Activated naive CD8-positive, alpha-beta T cell treated with anti-CD3 and anti-CD28 coated beads, Interleukin-2, amount 50 U/mL, for 16 hours (primary cell): ENCODE data around the gene C9orf50.
A peak's percentile ranks its signal among the peaks of the same experiment; 100 is the strongest.
"Not testable (repeated sequence)": the region's sequence is repeated elsewhere in the genome, so short reads cannot be mapped to it uniquely, and the experiment has no call there.

ENCODE experiments used
- DNase-seq: peaks from one replicate; pipeline ENCODE4 v3.0.0-alpha.2; 2020; ENCODE audit warnings: low read depth, low spot score

Gene C9orf50

GRCh38 chr9:129610473-129611306, 10.2 kb downstream of the C9orf50 start:
- peak; percentile 29 for DNase-seq

DNA sequence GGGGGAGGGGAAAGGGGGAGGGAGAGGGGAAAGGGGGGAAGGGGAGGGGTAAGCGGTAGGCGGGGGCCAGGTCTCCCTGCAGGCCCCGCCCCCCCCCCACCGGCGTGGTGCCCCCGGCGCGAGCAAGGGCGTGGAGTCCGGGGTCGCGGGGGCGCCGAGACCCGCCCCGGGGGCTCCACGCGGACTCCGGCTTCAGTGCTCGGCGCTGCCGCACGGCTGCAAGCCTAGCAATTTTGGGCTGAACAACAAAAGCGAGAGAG, 10.8 kb downstream of the C9orf50 start:
- DNase-seq = no peak

DNA sequence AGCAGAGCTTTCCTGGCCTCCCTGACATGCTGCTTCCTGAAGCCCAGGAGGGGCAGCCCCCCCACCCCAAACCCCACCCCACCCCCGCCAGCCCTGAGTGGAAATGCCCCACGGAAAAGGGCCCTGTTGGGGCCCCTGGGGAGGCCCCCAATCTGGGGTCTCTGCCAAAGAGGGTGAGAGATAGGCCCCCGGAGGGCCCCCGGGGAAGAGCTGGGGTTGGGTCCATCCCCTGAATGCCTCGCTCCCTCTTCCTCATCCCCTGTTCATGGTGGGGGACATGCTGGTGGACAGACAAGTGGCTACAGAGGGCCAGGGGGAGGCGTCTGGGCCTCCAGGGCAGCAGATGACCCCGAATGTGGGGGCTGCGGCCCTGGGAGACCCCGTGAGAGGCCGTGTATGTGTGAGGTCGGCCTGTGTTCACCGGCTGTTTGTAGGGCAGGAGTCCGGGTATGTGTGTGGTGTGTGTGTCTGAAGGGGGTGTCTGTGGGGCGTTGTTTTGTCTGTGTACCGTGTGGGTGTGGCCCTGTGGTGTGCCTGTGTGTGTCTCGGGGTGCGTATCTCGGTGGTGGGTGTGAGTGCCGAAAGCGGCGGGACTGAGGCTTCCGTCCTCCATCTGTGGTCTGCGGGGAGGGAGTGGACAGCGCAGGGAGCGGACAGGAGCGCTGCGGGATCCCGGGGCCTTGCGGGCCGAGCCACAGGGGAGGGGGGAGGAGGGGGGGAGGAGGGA, 11.3 kb downstream of the C9orf50 start:
- no peak for DNase-seq

GRCh38 chr9:129608561-129609481, 12.1 kb downstream of the C9orf50 start:
- DNase-seq = no peak

DNA sequence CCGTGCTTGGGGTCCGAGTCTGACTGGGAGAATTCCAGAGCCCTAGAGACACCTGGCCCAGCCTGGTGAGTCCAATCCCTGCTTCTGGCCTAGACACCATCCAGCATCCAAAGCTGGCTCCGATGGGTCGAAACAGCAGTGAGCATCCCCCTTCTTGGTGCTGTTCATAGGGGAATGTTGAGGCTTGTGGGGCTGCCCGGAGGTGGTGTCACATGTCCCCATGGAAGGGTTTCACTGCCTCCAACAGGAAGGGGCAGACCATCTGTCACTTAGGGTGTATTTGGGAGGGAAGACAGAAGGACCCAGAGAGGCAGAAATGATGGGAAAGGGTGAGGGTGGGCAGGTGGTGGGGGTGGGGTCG, 13.9 kb downstream of the C9orf50 start:
- no peak for DNase-seq

DNA sequence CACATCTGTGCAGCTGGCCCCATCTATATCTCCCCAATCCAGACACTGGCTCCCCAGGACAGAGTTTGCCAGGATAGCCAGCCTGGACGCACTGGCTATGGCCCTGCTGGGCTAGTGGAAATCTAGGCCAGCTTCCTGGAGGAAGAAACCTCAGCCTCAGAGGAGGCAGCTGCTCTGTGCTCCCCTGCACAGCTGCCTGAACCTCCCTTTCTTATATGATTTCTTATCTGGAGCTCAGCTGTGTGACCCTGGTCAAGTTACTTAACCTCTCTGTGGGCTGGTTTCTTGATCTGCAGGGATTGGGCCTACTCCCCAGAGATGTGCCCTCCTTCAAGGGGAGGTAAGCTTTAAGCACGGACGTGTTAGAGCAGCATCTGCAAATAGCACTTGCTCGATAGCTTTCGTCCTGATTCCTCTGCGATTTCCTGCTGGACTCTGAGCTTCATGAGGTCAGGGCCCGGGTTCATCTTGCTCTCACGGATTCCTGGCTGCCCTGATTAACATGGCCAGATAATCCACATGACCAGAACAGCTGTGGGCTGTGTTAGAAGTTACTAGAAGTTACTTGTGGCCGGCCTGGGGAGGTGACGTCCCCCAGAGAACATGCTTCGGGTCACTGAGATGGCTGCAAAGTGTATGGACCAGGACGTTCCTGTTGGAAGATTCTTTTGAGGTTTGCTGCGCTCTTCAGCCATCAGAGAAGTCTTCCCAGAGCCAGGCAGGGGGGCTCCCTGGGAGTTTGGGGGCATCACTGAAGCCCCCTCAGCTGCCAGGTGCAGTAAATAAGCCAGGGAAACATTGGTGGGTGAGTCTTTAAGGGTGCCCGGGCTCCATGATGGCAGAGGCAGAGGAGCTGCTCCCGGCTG, 14.5 kb downstream of the C9orf50 start:
- no peak for DNase-seq

- no peak for DNase-seq
Measured at GRCh38 chr9:129604766-129605163, 16.1 kb downstream of the C9orf50 start.

DNA sequence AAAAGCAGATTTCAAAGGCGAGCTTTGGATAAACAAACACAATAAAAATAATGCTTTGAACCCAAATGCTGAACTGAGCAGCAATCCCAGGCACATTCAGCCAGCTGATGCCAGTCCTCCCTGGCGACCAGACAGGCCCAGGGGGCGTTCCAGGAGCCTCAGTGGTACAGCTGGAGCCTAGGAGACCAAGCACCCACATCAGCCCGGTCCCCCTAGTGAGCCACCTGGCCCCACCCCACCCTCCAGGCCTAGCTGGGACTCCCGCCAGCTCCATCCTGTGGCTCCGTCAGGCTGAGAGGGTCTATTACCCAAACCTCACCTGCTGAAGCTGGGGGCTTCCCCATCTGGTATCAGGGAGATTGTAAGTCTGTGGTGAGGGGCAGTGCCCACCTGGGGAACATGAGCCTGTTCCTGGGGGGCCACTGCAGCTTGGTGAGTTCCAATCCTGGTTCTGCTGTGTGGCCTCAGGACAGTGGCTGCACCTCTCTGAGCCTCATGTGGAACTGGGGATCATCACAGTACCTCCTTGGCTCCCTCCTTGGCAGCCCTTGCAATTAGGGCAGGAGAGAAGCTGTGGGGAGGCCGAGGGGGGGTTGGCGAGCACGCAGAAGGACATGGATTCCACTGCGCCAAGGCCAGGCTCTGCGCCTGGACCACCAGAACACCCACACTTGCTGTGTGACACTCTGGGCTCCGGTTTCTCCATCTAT, 16.7 kb downstream of the C9orf50 start:
- no peak for DNase-seq

- DNase-seq = no peak
Measured at GRCh38 chr9:129602598-129603415, 18.1 kb downstream of the C9orf50 start.

DNA sequence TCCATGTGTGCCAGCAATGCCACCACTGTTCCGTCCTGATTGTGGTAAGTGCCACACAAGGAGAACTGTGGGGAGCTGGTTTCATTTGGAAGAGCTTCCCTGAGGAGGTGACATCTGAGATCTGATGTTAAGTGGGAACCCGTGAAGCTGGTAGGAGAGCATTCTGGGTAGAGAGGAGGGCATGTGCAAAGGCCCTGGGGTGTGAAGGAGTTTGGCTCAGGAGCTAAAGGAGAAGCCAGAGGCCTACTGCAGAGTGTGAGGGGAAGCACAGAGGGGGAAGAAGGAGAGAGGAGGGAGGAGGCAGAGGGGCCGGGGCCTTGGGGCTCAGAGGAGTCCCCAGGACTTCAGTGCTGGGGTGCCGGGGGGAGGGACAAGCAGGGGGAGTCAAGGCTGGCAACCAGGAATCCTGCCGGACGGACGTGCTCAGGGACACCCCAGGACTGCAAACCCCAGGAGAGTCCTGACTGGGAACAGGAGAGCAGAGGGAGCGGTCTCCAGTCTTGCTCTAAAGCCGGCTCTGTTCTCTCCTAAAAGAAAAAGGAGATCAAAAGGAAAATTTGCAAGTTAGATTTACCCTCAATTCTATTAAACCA, 19.7 kb downstream of the C9orf50 start:
- no peak for DNase-seq

GRCh38 chr9:129598089-129598596, 22.8 kb downstream of the C9orf50 start:
- DNase-seq = no peak

GRCh38 chr9:129597355-129598088, 23.4 kb downstream of the C9orf50 start:
- no peak for DNase-seq

DNA sequence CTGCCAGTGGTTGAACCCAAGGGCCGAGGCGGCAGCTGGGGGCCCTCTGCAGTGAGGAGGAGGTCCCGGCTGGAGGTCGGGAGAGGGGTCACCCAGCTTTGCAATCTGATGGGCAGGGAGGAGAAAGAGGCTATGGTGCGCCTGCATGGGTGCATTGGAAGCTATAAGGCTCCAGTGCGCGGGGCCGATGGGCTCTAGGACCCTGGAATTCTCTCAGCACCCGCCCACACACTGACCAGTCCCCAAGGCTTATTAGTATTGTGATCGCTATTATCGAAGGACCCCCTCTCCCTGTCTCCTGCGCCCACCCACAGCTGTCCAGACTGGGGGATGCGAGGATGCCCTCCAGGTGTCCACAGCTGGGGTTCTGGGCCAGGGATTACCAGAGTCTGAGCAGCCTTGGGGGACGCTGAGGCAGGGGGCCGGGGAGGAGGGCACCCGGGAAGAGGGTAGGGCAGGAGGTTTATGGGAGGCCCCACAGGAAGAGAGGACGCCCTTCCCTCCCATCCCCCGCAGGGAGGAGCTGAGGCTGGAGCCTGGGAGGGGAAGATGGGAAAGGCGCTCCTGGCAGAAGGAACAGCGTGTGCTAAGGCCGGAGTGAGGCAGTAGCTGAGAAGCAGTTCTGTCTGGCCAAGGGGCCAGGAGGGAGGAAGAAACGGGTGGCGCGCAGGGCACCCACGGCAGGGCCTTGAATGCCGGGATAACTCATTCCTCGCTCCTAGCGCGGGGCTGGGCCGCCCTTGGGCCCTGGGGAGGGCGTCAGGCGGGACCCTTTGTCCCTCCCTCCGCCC, 24.2 kb downstream of the C9orf50 start:
- DNase-seq = no peak

GRCh38 chr9:129595903-129596540, 24.9 kb downstream of the C9orf50 start:
- DNase-seq = no peak

DNA sequence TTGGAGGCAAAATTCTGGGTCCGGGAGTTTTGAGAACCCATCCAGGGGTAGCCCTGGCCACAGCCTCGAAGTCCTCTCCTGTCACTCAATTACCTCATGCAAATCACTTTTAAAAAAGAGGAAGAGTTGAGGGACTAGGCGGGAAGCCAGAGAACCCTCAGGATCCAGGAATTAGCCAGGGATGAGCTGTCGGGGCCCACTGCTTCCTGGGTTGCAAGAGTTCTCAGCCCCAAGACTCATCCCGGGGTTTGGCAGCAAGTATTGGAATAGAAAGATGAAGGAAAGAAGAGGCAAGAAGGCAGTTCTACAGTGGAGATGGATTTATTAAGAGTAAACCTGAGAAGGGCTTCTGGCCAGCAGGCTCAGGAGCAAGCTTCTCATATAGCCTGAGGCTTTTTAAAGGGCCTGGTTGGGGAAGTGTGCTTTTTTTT, 25.6 kb downstream of the C9orf50 start:
- DNase-seq = no peak

DNA sequence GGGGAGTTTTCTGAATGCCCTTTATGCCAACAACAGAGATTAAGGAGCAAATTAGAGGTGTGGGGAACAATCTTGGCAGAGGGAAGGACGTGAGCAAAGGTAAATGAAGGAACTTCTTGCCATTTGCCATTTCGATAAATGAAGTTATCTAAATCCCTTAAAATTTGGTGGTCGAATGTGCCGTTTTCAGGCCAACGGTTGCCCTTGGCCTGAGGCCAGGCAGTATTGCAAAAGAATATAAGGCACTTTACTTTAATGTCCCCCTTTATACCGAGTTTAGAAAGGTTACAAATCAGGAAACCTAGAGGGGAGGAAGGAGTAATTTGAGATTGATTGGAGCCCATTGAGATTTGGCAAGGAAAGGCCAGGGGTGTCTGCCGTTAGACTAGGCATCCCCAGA, 26.3 kb downstream of the C9orf50 start:
- no peak for DNase-seq

- DNase-seq = not testable (repeated sequence)
Measured at GRCh38 chr9:129592790-129593189, 28.1 kb downstream of the C9orf50 start.
